ENCODE data around the gene RPL39. TPM values are rescaled to one million over a fixed set of nuclear protein-coding genes. Genes with fewer than 3 reads are reported as not detected.
"Not testable (repeated sequence)": the region's sequence is repeated elsewhere in the genome, so short reads cannot be mapped to it uniquely, and the experiment has no call there.

The RPL39 gene
- total RNA-seq, 2 experiments from 2014 or later: 3,712 to 3,978 TPM

GRCh38 chrX:119783026-119783425 lies 8.4 kb downstream of the RPL39 start:
- ChIA-PET CTCF (no interaction called here), POLR2A (no interaction called here)
- Histone ChIP-seq H3K27ac (ENCODE audit: low read depth in 1 of 2, low read length in 2 of 2) (no peak overlapping the region), H3K27me3 (ENCODE audit: control insufficient read depth in 1 of 2, insufficient read depth in 2 of 2, low read length in 2 of 2) (no peaks in the 10 kb centered on the region), H3K4me3 (ENCODE audit: low read length) (no peak overlapping the region), H3K36me3 (ENCODE audit: insufficient read depth, low read length) (peaks cover 39% of the 10 kb centered on the region), H3K9me3 (ENCODE audit: control insufficient read depth in 1 of 2, insufficient read depth in 1 of 2, low read length in 2 of 2) (no peaks in the 10 kb centered on the region), H3K4me1 (ENCODE audit: insufficient read depth, low read length) (peaks cover 12% of the 10 kb centered on the region)
- Mint-ChIP-seq H3K27me3 (no peaks in the 10 kb centered on the region), H3K4me1 (ENCODE audit: low read depth) (peaks cover 15% of the 10 kb centered on the region), H3K27ac (no peak overlapping the region), H3K4me3 (no peak overlapping the region), H3K36me3 (ENCODE audit: low read depth) (peaks cover 32% of the 10 kb centered on the region), H3K9me3 (no peaks in the 10 kb centered on the region)
- no peak for TF ChIP-seq CTCF (IDR thresholded peaks at IDR 0.05)
- ATAC-seq (ENCODE audit: poor library complexity) (no peak), DNase-seq (peak in 2 of 14 experiments; percentile 36 to 49)
- intact Hi-C loops (cut with DNase I, micrococcal nuclease): no loop called here

- peaks cover 9% of the 10 kb centered on the region for H3K4me1 Mint-ChIP-seq (ENCODE audit: low read depth)
- Histone ChIP-seq H3K27ac (ENCODE audit: low read depth in 1 of 2, low read length in 2 of 2) (no peak overlapping the region), H3K36me3 (ENCODE audit: insufficient read depth, low read length) (peaks cover 9% of the 10 kb centered on the region), H3K27me3 (ENCODE audit: control insufficient read depth in 1 of 2, insufficient read depth in 2 of 2, low read length in 2 of 2) (no peaks in the 10 kb centered on the region), H3K9me3 (ENCODE audit: control insufficient read depth in 1 of 2, insufficient read depth in 1 of 2, low read length in 2 of 2) (no peaks in the 10 kb centered on the region), H3K4me3 (ENCODE audit: low read length) (no peak overlapping the region), H3K4me1 (ENCODE audit: insufficient read depth, low read length) (no peaks in the 10 kb centered on the region)
- H3K9me3 Mint-ChIP-seq: no peaks in the 10 kb centered on the region
- intact Hi-C loops (cut with DNase I, micrococcal nuclease): loop anchor here (1.0 to 5.0 kb wide), 2 partner anchors 262 to 263 kb away; no protein-coding TSS in a partner anchor
- no peak overlapping the region for H3K27ac Mint-ChIP-seq
- ChIA-PET POLR2A (no interaction called here), CTCF (no interaction called here)
- H3K27me3 Mint-ChIP-seq: no peaks in the 10 kb centered on the region
- ATAC-seq (ENCODE audit: poor library complexity): no peak
- H3K36me3 Mint-ChIP-seq (ENCODE audit: low read depth): peaks cover 5% of the 10 kb centered on the region
- no peak overlapping the region for H3K4me3 Mint-ChIP-seq
- DNase-seq: no peak
- no peak for TF ChIP-seq CTCF (IDR thresholded peaks at IDR 0.05)
These were observed 12.6 kb downstream of the RPL39 start for GRCh38 chrX:119778829-119779228.

GRCh38 chrX:119775517-119776238 lies 15.8 kb downstream of the RPL39 start:
- H3K27me3 Mint-ChIP-seq: no peaks in the 10 kb centered on the region
- ChIA-PET CTCF (no interaction called here), POLR2A (interaction anchor here (1.1 to 1.2 kb wide), 2 partner anchors 16 to 18 kb away, joined by 3 read pairs; partner anchors contain the start of genes RPL39 and SOWAHD)
- Histone ChIP-seq H3K27ac (ENCODE audit: low read depth in 1 of 2, low read length in 2 of 2) (no peak overlapping the region), H3K27me3 (ENCODE audit: control insufficient read depth in 1 of 2, insufficient read depth in 2 of 2, low read length in 2 of 2) (no peaks in the 10 kb centered on the region), H3K9me3 (ENCODE audit: control insufficient read depth in 1 of 2, insufficient read depth in 1 of 2, low read length in 2 of 2) (no peaks in the 10 kb centered on the region), H3K4me3 (ENCODE audit: low read length) (no peak overlapping the region), H3K36me3 (ENCODE audit: insufficient read depth, low read length) (no peaks in the 10 kb centered on the region), H3K4me1 (ENCODE audit: insufficient read depth, low read length) (no peaks in the 10 kb centered on the region)
- H3K36me3 Mint-ChIP-seq (ENCODE audit: low read depth): peaks cover under 1% of the 10 kb centered on the region
- TF ChIP-seq CTCF (IDR thresholded peaks at IDR 0.05): no peak
- peaks cover 9% of the 10 kb centered on the region for H3K4me1 Mint-ChIP-seq (ENCODE audit: low read depth)
- intact Hi-C loops (cut with DNase I, micrococcal nuclease): loop anchor here in 1 of 2 experiments (5.0 kb wide), 1 partner anchor 258 kb away; no protein-coding TSS in a partner anchor
- H3K9me3 Mint-ChIP-seq: no peaks in the 10 kb centered on the region
- DNase-seq (peak in 1 of 14 experiments; percentile 22), ATAC-seq (ENCODE audit: poor library complexity) (no peak)
- peak overlapping the region; percentile 2 for H3K4me3 Mint-ChIP-seq
- H3K27ac Mint-ChIP-seq: no peak overlapping the region

GRCh38 chrX:119769388-119769787 lies 22.0 kb downstream of the RPL39 start:
- H3K27ac ChIP-seq (ENCODE audit: low read depth in 1 of 2, low read length in 2 of 2); H3K4me3 Mint-ChIP-seq; H3K9me3 Mint-ChIP-seq; H3K4me3 ChIP-seq (ENCODE audit: low read length); H3K27me3 Mint-ChIP-seq; H3K27ac Mint-ChIP-seq; H3K36me3 Mint-ChIP-seq (ENCODE audit: low read depth); ATAC-seq (ENCODE audit: poor library complexity); H3K4me1 ChIP-seq (ENCODE audit: insufficient read depth, low read length); H3K27me3 ChIP-seq (ENCODE audit: control insufficient read depth in 1 of 2, insufficient read depth in 2 of 2, low read length in 2 of 2); H3K9me3 ChIP-seq (ENCODE audit: control insufficient read depth in 1 of 2, insufficient read depth in 1 of 2, low read length in 2 of 2); POLR2A ChIA-PET; intact Hi-C loops (cut with DNase I, micrococcal nuclease); DNase-seq; H3K36me3 ChIP-seq (ENCODE audit: insufficient read depth, low read length); H3K4me1 Mint-ChIP-seq (ENCODE audit: low read depth); CTCF ChIA-PET: not testable (repeated sequence)

- H3K9me3 ChIP-seq (ENCODE audit: control insufficient read depth in 1 of 2, insufficient read depth in 1 of 2, low read length in 2 of 2); H3K27ac Mint-ChIP-seq; H3K27me3 ChIP-seq (ENCODE audit: control insufficient read depth in 1 of 2, insufficient read depth in 2 of 2, low read length in 2 of 2); H3K27me3 Mint-ChIP-seq; H3K4me1 Mint-ChIP-seq (ENCODE audit: low read depth); H3K4me3 Mint-ChIP-seq; ATAC-seq (ENCODE audit: poor library complexity); H3K36me3 Mint-ChIP-seq (ENCODE audit: low read depth); H3K36me3 ChIP-seq (ENCODE audit: insufficient read depth, low read length); H3K4me1 ChIP-seq (ENCODE audit: insufficient read depth, low read length); intact Hi-C loops (cut with DNase I, micrococcal nuclease); DNase-seq; CTCF ChIA-PET; H3K9me3 Mint-ChIP-seq; H3K27ac ChIP-seq (ENCODE audit: low read depth in 1 of 2, low read length in 2 of 2); H3K4me3 ChIP-seq (ENCODE audit: low read length): not testable (repeated sequence)
- POLR2A ChIA-PET: interaction anchor here (1.1 kb wide), 1 partner anchor 10 kb away, joined by 3 read pairs; the partner anchor contains the start of gene SOWAHD
These were observed 23.0 kb downstream of the RPL39 start for GRCh38 chrX:119768436-119768835.

Data from CD4-positive, alpha-beta T cell (primary cell).